ENCODE data around the gene TLE1. TPM values are rescaled to one million over a fixed set of nuclear protein-coding genes. Genes with fewer than 3 reads are reported as not detected.

Gene TLE1
- total RNA-seq, 6 experiments from 2014 or later, result 6.7 to 15.3 (median 13.0) TPM

- no peak overlapping the region for H3K4me3 Mint-ChIP-seq
- H3K27me3 Mint-ChIP-seq (ENCODE audit: insufficient read depth), result no peaks in the 10 kb centered on the region
- H3K9me3 Mint-ChIP-seq, result no peaks in the 10 kb centered on the region
- TF ChIP-seq CTCF (IDR thresholded peaks at IDR 0.05), result no peak
- DNase-seq, result no peak
- peaks cover 55% of the 10 kb centered on the region for H3K4me1 Mint-ChIP-seq (ENCODE audit: low read depth)
- H3K27ac Mint-ChIP-seq, result no peak overlapping the region
- H3K36me3 Mint-ChIP-seq (ENCODE audit: low read depth), result peaks cover 10% of the 10 kb centered on the region; the same call in 1 of the 2 replicates
Measured at GRCh38 chr9:81637276-81637675, 52.1 kb downstream of the TLE1 start.

- no peak; the same call in 1 of the 2 replicates for TF ChIP-seq CTCF (IDR thresholded peaks at IDR 0.05)
- peak overlapping the region; percentile 66; the same call in 1 of the 2 replicates for H3K4me3 Mint-ChIP-seq
- DNase-seq, result no peak
- peaks cover 65% of the 10 kb centered on the region for H3K4me1 Mint-ChIP-seq (ENCODE audit: low read depth)
- H3K36me3 Mint-ChIP-seq (ENCODE audit: low read depth), result peaks cover 10% of the 10 kb centered on the region; the same call in 1 of the 2 replicates
- H3K27me3 Mint-ChIP-seq (ENCODE audit: insufficient read depth), result no peaks in the 10 kb centered on the region
- peak overlapping the region; percentile 96 for H3K27ac Mint-ChIP-seq
- no peaks in the 10 kb centered on the region for H3K9me3 Mint-ChIP-seq
Measured at GRCh38 chr9:81636255-81636599, 53.1 kb downstream of the TLE1 start.

GRCh38 chr9:81635521-81636254 is 53.7 kb downstream of the TLE1 start:
- Mint-ChIP-seq H3K4me1 (ENCODE audit: low read depth) (peaks cover 67% of the 10 kb centered on the region), H3K27me3 (ENCODE audit: insufficient read depth) (no peaks in the 10 kb centered on the region), H3K36me3 (ENCODE audit: low read depth) (peaks cover 10% of the 10 kb centered on the region; the same call in 1 of the 2 replicates), H3K4me3 (peak overlapping the region; percentile 66), H3K9me3 (no peaks in the 10 kb centered on the region), H3K27ac (peak overlapping the region; percentile 96)
- peak; percentile 63 for DNase-seq
- no peak for TF ChIP-seq CTCF (IDR thresholded peaks at IDR 0.05)

DNA sequence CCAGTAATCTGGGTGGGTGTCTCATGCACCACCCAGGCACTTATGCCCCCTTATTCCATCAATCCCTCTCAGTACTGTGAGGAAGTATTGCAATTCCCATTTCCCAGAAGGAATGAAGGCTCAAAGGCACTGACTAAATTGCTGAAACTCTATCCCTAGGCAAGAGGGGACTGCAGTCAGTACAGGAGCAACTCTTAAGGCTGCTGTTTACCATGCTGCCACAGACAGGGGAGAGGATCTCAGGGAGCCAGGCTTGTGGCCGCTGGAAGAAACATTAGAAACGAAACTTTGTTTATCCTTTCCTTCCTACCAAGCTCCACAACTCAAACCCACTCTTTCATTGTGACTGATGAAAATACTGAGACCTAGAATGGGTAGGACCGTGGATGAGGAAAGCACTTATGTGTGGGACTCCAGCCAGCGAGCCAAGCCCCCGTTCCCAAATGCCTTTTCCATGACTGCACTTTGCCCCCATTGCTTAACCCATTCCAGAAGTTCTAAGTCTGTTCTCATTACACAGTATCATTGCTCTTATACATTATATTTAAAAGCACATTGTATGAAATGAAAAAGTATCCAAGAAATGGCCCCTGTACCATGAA is 54.3 kb downstream of the TLE1 start:
- Mint-ChIP-seq H3K4me3 (peak overlapping the region; percentile 66; the same call in 1 of the 2 replicates), H3K36me3 (ENCODE audit: low read depth) (peaks cover 10% of the 10 kb centered on the region; the same call in 1 of the 2 replicates), H3K27me3 (ENCODE audit: insufficient read depth) (no peaks in the 10 kb centered on the region), H3K9me3 (no peaks in the 10 kb centered on the region), H3K27ac (peak overlapping the region; percentile 96), H3K4me1 (ENCODE audit: low read depth) (peaks cover 69% of the 10 kb centered on the region)
- DNase-seq, result peak; percentile 11
- no peak for TF ChIP-seq CTCF (IDR thresholded peaks at IDR 0.05)

DNA sequence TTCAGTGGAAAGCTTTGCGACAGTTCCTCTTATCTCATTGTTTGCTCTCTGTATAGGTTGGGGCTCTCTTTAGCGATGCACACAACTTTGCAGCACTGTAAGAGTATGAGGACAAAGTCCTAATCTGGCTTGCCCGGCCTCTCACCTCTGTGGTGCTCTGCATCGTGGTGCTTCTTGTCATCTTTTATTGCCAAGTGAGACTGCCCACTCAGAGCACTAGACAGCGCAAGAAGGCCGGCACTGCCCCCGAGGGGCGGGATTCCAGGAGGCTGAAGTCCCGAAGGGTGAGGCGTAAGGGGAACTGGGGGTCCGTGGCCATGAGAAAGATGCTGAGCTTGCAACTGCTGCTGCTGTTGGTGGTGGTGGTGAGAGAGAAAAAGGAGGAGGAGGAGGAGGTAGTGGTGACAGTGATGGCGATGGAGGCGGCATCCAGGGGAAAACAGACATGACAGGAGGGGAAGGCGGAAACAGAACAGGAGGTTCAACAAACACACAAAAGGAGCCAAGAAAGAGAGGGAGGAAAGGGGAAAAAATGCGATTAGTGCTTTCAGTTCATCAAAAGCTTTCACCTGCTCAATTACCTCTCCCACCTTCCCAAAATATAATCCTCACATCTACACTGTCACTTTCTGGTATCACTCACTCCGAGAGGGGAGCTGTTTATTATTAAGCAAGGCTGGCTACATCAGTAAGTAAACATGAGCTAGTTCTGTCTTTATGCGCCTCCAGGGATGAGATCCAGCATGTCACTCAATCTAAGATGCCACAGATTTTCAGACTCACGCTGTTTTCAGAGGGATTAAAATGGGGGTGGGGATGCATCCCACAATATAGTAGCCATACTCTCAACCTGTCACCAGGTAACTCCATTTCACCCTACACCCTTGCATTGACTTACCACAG is 55.1 kb downstream of the TLE1 start:
- Mint-ChIP-seq H3K9me3 (no peaks in the 10 kb centered on the region), H3K27ac (peak overlapping the region; percentile 96), H3K4me1 (ENCODE audit: low read depth) (peaks cover 77% of the 10 kb centered on the region), H3K36me3 (ENCODE audit: low read depth) (peaks cover 10% of the 10 kb centered on the region; the same call in 1 of the 2 replicates), H3K27me3 (ENCODE audit: insufficient read depth) (no peaks in the 10 kb centered on the region), H3K4me3 (peak overlapping the region; percentile 66; the same call in 1 of the 2 replicates)
- no peak for TF ChIP-seq CTCF (IDR thresholded peaks at IDR 0.05)
- no peak for DNase-seq
